T-helper 2 cell treated with Interferon-gamma antibody and Interleukin-4, amounts not matched to agents 5 μg/mL and 100 μg/mL, for 36 hours (primary cell): ENCODE data around the gene OR51G2.
"Not testable (repeated sequence)": the region's sequence is repeated elsewhere in the genome, so short reads cannot be mapped to it uniquely, and the experiment has no call there.

ENCODE experiments used
- DNase-seq: peaks from one replicate; pipeline ENCODE4 v3.0.0; 2021; ENCODE audit warnings: low spot score
- H3K27ac Mint-ChIP-seq: one replicate; pipeline ENCODE4 v1.8.0; 2021; ENCODE audit warnings: mild to moderate bottlenecking, mixed read lengths
- H3K27me3 Mint-ChIP-seq: one replicate; pipeline ENCODE4 v1.8.0; 2021; ENCODE audit warnings: low read depth, mixed read lengths
- H3K36me3 Mint-ChIP-seq: one replicate; pipeline ENCODE4 v1.8.0; 2021; ENCODE audit warnings: low read depth, mixed read lengths
- H3K4me1 Mint-ChIP-seq: one replicate; pipeline ENCODE4 v1.8.0; 2021; ENCODE audit warnings: low read depth, mixed read lengths
- H3K4me3 Mint-ChIP-seq: one replicate; pipeline ENCODE4 v1.8.0; 2022; ENCODE audit warnings: mild to moderate bottlenecking, moderate library complexity, mixed read lengths
- H3K9me3 Mint-ChIP-seq: one replicate; pipeline ENCODE4 v1.8.0; 2021; ENCODE audit warnings: mixed read lengths

Gene OR51G2

GRCh38 chr11:4919250-4919649 is at the start of gene OR51G2:
Gene OR51G2 (minus strand): TSS chr11:4919350. CDS start chr11:4915663, 3,687 bp downstream.
- Mint-ChIP-seq H3K36me3 (no peaks in the 10 kb centered on the region), H3K27ac (no peak within 1 kb of the TSS), H3K9me3 (no peaks in the 10 kb centered on the region), H3K4me3 (no peak within 1 kb of the TSS), H3K4me1 (no peaks in the 10 kb centered on the region), H3K27me3 (no peaks in the 10 kb centered on the region)
- DNase-seq: no peak

GRCh38 chr11:4962816-4963215 is 43.7 kb upstream of the OR51G2 start:
- Mint-ChIP-seq H3K36me3 (no peaks in the 10 kb centered on the region), H3K27ac (no peak overlapping the region), H3K9me3 (no peaks in the 10 kb centered on the region), H3K27me3 (no peaks in the 10 kb centered on the region), H3K4me1 (no peaks in the 10 kb centered on the region), H3K4me3 (no peak overlapping the region)
- no peak for DNase-seq

- Mint-ChIP-seq H3K36me3 (no peaks in the 10 kb centered on the region), H3K9me3 (no peaks in the 10 kb centered on the region)
Observed at GRCh38 chr11:4960877-4961276, 41.7 kb upstream of the OR51G2 start.

GRCh38 chr11:4957396-4957795 is 38.2 kb upstream of the OR51G2 start:
- Mint-ChIP-seq H3K36me3 (no peaks in the 10 kb centered on the region), H3K9me3 (no peaks in the 10 kb centered on the region), H3K27ac (no peak overlapping the region), H3K4me3 (no peak overlapping the region), H3K27me3 (no peaks in the 10 kb centered on the region), H3K4me1 (no peaks in the 10 kb centered on the region)
- DNase-seq: no peak

More at GRCh38 chr11:4960877-4961276, 41.7 kb upstream of the OR51G2 start:
- Mint-ChIP-seq H3K27ac (no peak overlapping the region), H3K4me1 (no peaks in the 10 kb centered on the region), H3K27me3 (no peaks in the 10 kb centered on the region), H3K4me3 (no peak overlapping the region)
- DNase-seq: no peak

GRCh38 chr11:4955613-4956012 is 36.5 kb upstream of the OR51G2 start, which contains the start of gene OR51A2:
Gene OR51A2 (minus strand): TSS chr11:4955713. CDS start chr11:4955713, 0 bp downstream.
- H3K27ac Mint-ChIP-seq, H3K27me3 Mint-ChIP-seq, DNase-seq, H3K4me1 Mint-ChIP-seq, H3K9me3 Mint-ChIP-seq, H3K36me3 Mint-ChIP-seq, H3K4me3 Mint-ChIP-seq: not testable (repeated sequence)

- H3K27me3 Mint-ChIP-seq: no peaks in the 10 kb centered on the region
- H3K9me3 Mint-ChIP-seq: no peaks in the 10 kb centered on the region
- H3K4me1 Mint-ChIP-seq: no peaks in the 10 kb centered on the region
- no peak for DNase-seq
- no peaks in the 10 kb centered on the region for H3K36me3 Mint-ChIP-seq
- H3K27ac Mint-ChIP-seq: no peak within 1 kb of the TSS
- no peak within 1 kb of the TSS for H3K4me3 Mint-ChIP-seq
Observed at GRCh38 chr11:4947505-4947904, 28.4 kb upstream of the OR51G2 start, which contains the start of gene OR51A4. Gene OR51A4 (minus strand): TSS chr11:4947605. CDS start chr11:4947100, 505 bp downstream.

- Mint-ChIP-seq H3K9me3 (no peaks in the 10 kb centered on the region), H3K27me3 (no peaks in the 10 kb centered on the region), H3K4me3 (no peak overlapping the region), H3K4me1 (no peaks in the 10 kb centered on the region), H3K27ac (no peak overlapping the region), H3K36me3 (no peaks in the 10 kb centered on the region)
- DNase-seq: no peak
Observed at GRCh38 chr11:4936745-4937144, 17.6 kb upstream of the OR51G2 start.

GRCh38 chr11:4932751-4933150 is 13.6 kb upstream of the OR51G2 start:
- no peaks in the 10 kb centered on the region for H3K27me3 Mint-ChIP-seq
- no peak for DNase-seq
- no peaks in the 10 kb centered on the region for H3K9me3 Mint-ChIP-seq
- no peak overlapping the region for H3K4me3 Mint-ChIP-seq
- no peaks in the 10 kb centered on the region for H3K4me1 Mint-ChIP-seq
- no peak overlapping the region for H3K27ac Mint-ChIP-seq
- no peaks in the 10 kb centered on the region for H3K36me3 Mint-ChIP-seq

- no peak for DNase-seq
- no peaks in the 10 kb centered on the region for H3K36me3 Mint-ChIP-seq
- no peaks in the 10 kb centered on the region for H3K27me3 Mint-ChIP-seq
- H3K4me1 Mint-ChIP-seq: no peaks in the 10 kb centered on the region
- no peak overlapping the region for H3K4me3 Mint-ChIP-seq
- H3K9me3 Mint-ChIP-seq: no peaks in the 10 kb centered on the region
- no peak overlapping the region for H3K27ac Mint-ChIP-seq
Observed at GRCh38 chr11:4926608-4927007, 7.5 kb upstream of the OR51G2 start.

- Mint-ChIP-seq H3K36me3 (no peaks in the 10 kb centered on the region), H3K27ac (no peak within 1 kb of the TSS), H3K4me3 (no peak within 1 kb of the TSS), H3K27me3 (no peaks in the 10 kb centered on the region), H3K9me3 (no peaks in the 10 kb centered on the region), H3K4me1 (no peaks in the 10 kb centered on the region)
- no peak for DNase-seq
Observed at GRCh38 chr11:4924239-4924638, 5.1 kb upstream of the OR51G2 start, which contains the start of gene OR51G1. Gene OR51G1 (minus strand): TSS chr11:4924339. CDS start chr11:4924339, 0 bp downstream.

- Mint-ChIP-seq H3K36me3 (no peaks in the 10 kb centered on the region), H3K27me3 (no peaks in the 10 kb centered on the region), H3K4me3 (no peak overlapping the region), H3K9me3 (no peaks in the 10 kb centered on the region), H3K4me1 (no peaks in the 10 kb centered on the region), H3K27ac (no peak overlapping the region)
- no peak for DNase-seq
Observed at GRCh38 chr11:4922304-4922703, 3.2 kb upstream of the OR51G2 start.

- no peaks in the 10 kb centered on the region for H3K4me1 Mint-ChIP-seq
- no peaks in the 10 kb centered on the region for H3K9me3 Mint-ChIP-seq
- no peak overlapping the region for H3K4me3 Mint-ChIP-seq
- no peaks in the 10 kb centered on the region for H3K27me3 Mint-ChIP-seq
- H3K36me3 Mint-ChIP-seq: no peaks in the 10 kb centered on the region
- no peak overlapping the region for H3K27ac Mint-ChIP-seq
- DNase-seq: no peak
Observed at GRCh38 chr11:4921796-4922195, 2.6 kb upstream of the OR51G2 start.

- no peaks in the 10 kb centered on the region for H3K27me3 Mint-ChIP-seq
- H3K4me3 Mint-ChIP-seq: no peak overlapping the region
- no peaks in the 10 kb centered on the region for H3K36me3 Mint-ChIP-seq
- no peaks in the 10 kb centered on the region for H3K4me1 Mint-ChIP-seq
- H3K27ac Mint-ChIP-seq: no peak overlapping the region
- no peak for DNase-seq
- no peaks in the 10 kb centered on the region for H3K9me3 Mint-ChIP-seq
Observed at GRCh38 chr11:4916581-4916980, 2.6 kb downstream of the OR51G2 start.

- no peaks in the 10 kb centered on the region for H3K36me3 Mint-ChIP-seq
- H3K27ac Mint-ChIP-seq: no peak within 1 kb of the TSS
- no peak within 1 kb of the TSS for H3K4me3 Mint-ChIP-seq
- H3K27me3 Mint-ChIP-seq: no peaks in the 10 kb centered on the region
- no peaks in the 10 kb centered on the region for H3K9me3 Mint-ChIP-seq
- no peak for DNase-seq
- H3K4me1 Mint-ChIP-seq: no peaks in the 10 kb centered on the region
Observed at GRCh38 chr11:4903484-4903883, 15.7 kb downstream of the OR51G2 start, which contains the start of gene OR51A7. Gene OR51A7 (plus strand): TSS chr11:4903783. CDS start chr11:4907370, 3,587 bp downstream.

- Mint-ChIP-seq H3K4me1 (no peaks in the 10 kb centered on the region), H3K36me3 (no peaks in the 10 kb centered on the region), H3K27ac (no peak overlapping the region), H3K9me3 (no peaks in the 10 kb centered on the region), H3K27me3 (peaks cover 2% of the 10 kb centered on the region), H3K4me3 (no peak overlapping the region)
- DNase-seq: no peak
Observed at GRCh38 chr11:4891996-4892640, 27.0 kb downstream of the OR51G2 start.
